Neural progenitor cell (in vitro differentiated cells): ENCODE data around the gene CLEC2B. TPM values are rescaled to one million over a fixed set of nuclear protein-coding genes. Genes with fewer than 3 reads are reported as not detected.

Experiments
- DNase-seq: peaks from one replicate; pipeline ENCODE4 v3.0.0-alpha.2; 2016; ENCODE audit warnings: low spot score
- H2AFZ ChIP-seq: fragments of 200-600 bp; sonication (generic); replicated peaks from 2 replicates; pipeline ENCODE4 v1.6.1; 2016; ENCODE audit warnings: antibody characterized with exemption
- H3F3A ChIP-seq: fragments of 200-600 bp; sonication (generic); 2 replicates; pipeline ENCODE4 v1.6.1; 2016; ENCODE audit warnings: antibody characterized with exemption, low read depth
- H3K27ac ChIP-seq: fragments of 200-600 bp; sonication (generic); 2 replicates; pipeline ENCODE4 v1.5.1; 2016; ENCODE audit warnings: mild to moderate bottlenecking
- H3K27me3 ChIP-seq: fragments of 200-600 bp; sonication (generic); 2 replicates; pipeline ENCODE4 v1.6.1; 2016; ENCODE audit warnings: mild to moderate bottlenecking, moderate library complexity
- H3K36me3 ChIP-seq: fragments of 200-600 bp; sonication (generic); 2 replicates; pipeline ENCODE4 v1.5.1; 2016
- H3K4me1 ChIP-seq: fragments of 200-600 bp; sonication (generic); 2 replicates; pipeline ENCODE4 v1.6.1; 2016; ENCODE audit warnings: mixed run types
- H3K4me2 ChIP-seq: fragments of 200-600 bp; sonication (generic); 2 replicates; pipeline ENCODE4 v1.6.1; 2016
- H3K4me3 ChIP-seq: fragments of 200-600 bp; sonication (generic); 2 replicates; pipeline ENCODE4 v1.5.1; 2016
- H3K79me2 ChIP-seq: fragments of 200-600 bp; sonication (generic); 2 replicates; pipeline ENCODE4 v1.6.1; 2016; ENCODE audit warnings: low read depth
- H3K9ac ChIP-seq: fragments of 200-600 bp; sonication (generic); 2 replicates; pipeline ENCODE4 v1.6.1; 2016
- H3K9me3 ChIP-seq: fragments of 200-600 bp; sonication (generic); 2 replicates; pipeline ENCODE4 v1.5.1; 2016; ENCODE audit warnings: low read depth
- H4K20me1 ChIP-seq: fragments of 200-600 bp; sonication (generic); 2 replicates; pipeline ENCODE4 v1.6.1; 2016; ENCODE audit warnings: low read depth
- H3K27ac Mint-ChIP-seq: 3 replicates; pipeline ENCODE4 v1.8.0; 2021; ENCODE audit warnings: mixed read lengths
- H3K27me3 Mint-ChIP-seq: 2 replicates; pipeline ENCODE4 v1.8.0; 2022; ENCODE audit warnings: low read depth, mild to moderate bottlenecking, inconsistent platforms, moderate library complexity, mixed read lengths; ENCODE audit not compliant: insufficient read depth
- H3K36me3 Mint-ChIP-seq: 3 replicates; pipeline ENCODE4 v1.8.0; 2021; ENCODE audit warnings: mixed read lengths
- H3K4me1 Mint-ChIP-seq: 3 replicates; pipeline ENCODE4 v1.8.0; 2021; ENCODE audit warnings: mixed read lengths
- H3K4me3 Mint-ChIP-seq: 3 replicates; pipeline ENCODE4 v1.8.0; 2021; ENCODE audit warnings: mild to moderate bottlenecking, moderate library complexity, mixed read lengths
- H3K9me3 Mint-ChIP-seq: 3 replicates; pipeline ENCODE4 v1.8.0; 2020; ENCODE audit warnings: mixed read lengths
- CTCF ChIP-seq: fragments of 200-600 bp; sonication (generic); IDR thresholded peaks from 2 replicates; pipeline ENCODE4 v1.5.1; 2017; ENCODE audit warnings: antibody characterized with exemption, mild to moderate bottlenecking
- EZH2 ChIP-seq: fragments of 200-600 bp; sonication (generic); IDR thresholded peaks from 2 replicates; pipeline ENCODE4 v1.6.1; 2017; ENCODE audit warnings: antibody characterized with exemption, mild to moderate bottlenecking, moderate library complexity
- EZH2phosphoT487 ChIP-seq: fragments of 200-600 bp; sonication (generic); IDR thresholded peaks from 2 replicates; pipeline ENCODE4 v1.6.1; 2017; ENCODE audit warnings: antibody characterized with exemption
- total RNA-seq: library from RNA; depleted of rRNA; stranded (reverse); fragments of >200 nt; gene quantifications from 2 replicates; pipeline ENCODE4 v1.2.3, GENCODE V29; 2015; ENCODE audit warnings: low replicate concordance

The CLEC2B gene
- total RNA-seq, 1 donor from 2014 or later = 1.0 TPM

GRCh38 chr12:9827209-9827888 lies 41.8 kb downstream of the CLEC2B start, which contains the start of gene KLRF1:
KLRF1 (plus strand) TSS chr12:9827481; CDS start chr12:9827545, 64 bp downstream.
- H3K4me1 Mint-ChIP-seq = no peaks in the 10 kb centered on the region
- TF ChIP-seq CTCF = no peak
- TF ChIP-seq EZH2 = no peak
- no peak for TF ChIP-seq EZH2phosphoT487

GRCh38 chr12:9820281-9820930 lies 48.7 kb downstream of the CLEC2B start:
- Mint-ChIP-seq H3K9me3 (no peaks in the 10 kb centered on the region), H3K36me3 (no peaks in the 10 kb centered on the region), H3K27ac (no peak overlapping the region), H3K4me3 (no peak overlapping the region), H3K27me3 (peaks cover 7% of the 10 kb centered on the region), H3K4me1 (no peaks in the 10 kb centered on the region)
- Histone ChIP-seq H3K4me3 (no peak overlapping the region), H4K20me1 (no peaks in the 10 kb centered on the region), H3K27me3 (no peaks in the 10 kb centered on the region), H3K4me1 (no peaks in the 10 kb centered on the region), H3K79me2 (no peaks in the 10 kb centered on the region), H3K27ac (no peak overlapping the region), H3F3A (no peaks in the 10 kb centered on the region), H3K9ac (no peak overlapping the region), H3K9me3 (no peaks in the 10 kb centered on the region), H3K36me3 (no peaks in the 10 kb centered on the region), H3K4me2 (no peak overlapping the region), H2AFZ (no peak overlapping the region)
- TF ChIP-seq CTCF (no peak), EZH2phosphoT487 (no peak), EZH2 (no peak)
- DNase-seq = no peak

More at GRCh38 chr12:9827209-9827888, 41.8 kb downstream of the CLEC2B start, which contains the start of gene KLRF1:
- Mint-ChIP-seq H3K36me3 (no peaks in the 10 kb centered on the region), H3K4me3 (no peak within 1 kb of the TSS), H3K9me3 (no peaks in the 10 kb centered on the region), H3K27ac (no peak within 1 kb of the TSS), H3K27me3 (no peaks in the 10 kb centered on the region)
- Histone ChIP-seq H3K4me3 (no peak within 1 kb of the TSS), H3K4me2 (no peak within 1 kb of the TSS), H3K79me2 (no peaks in the 10 kb centered on the region), H3F3A (no peaks in the 10 kb centered on the region), H3K9ac (no peak within 1 kb of the TSS), H2AFZ (no peak within 1 kb of the TSS), H4K20me1 (no peaks in the 10 kb centered on the region), H3K36me3 (no peaks in the 10 kb centered on the region), H3K27me3 (no peaks in the 10 kb centered on the region), H3K27ac (no peak within 1 kb of the TSS), H3K9me3 (no peaks in the 10 kb centered on the region), H3K4me1 (no peaks in the 10 kb centered on the region)
- DNase-seq = no peak

- Histone ChIP-seq H3F3A (no peaks in the 10 kb centered on the region), H3K4me1 (no peaks in the 10 kb centered on the region), H3K36me3 (no peaks in the 10 kb centered on the region), H3K4me3 (peak overlapping the region; percentile 48), H4K20me1 (no peaks in the 10 kb centered on the region), H3K4me2 (peak overlapping the region; percentile 86), H3K9ac (no peak overlapping the region), H2AFZ (peak overlapping the region; percentile 99), H3K9me3 (no peaks in the 10 kb centered on the region), H3K27me3 (peaks cover 9% of the 10 kb centered on the region), H3K79me2 (no peaks in the 10 kb centered on the region), H3K27ac (no peak overlapping the region)
- TF ChIP-seq CTCF = peak; percentile 92
- TF ChIP-seq EZH2phosphoT487 = no peak
- H3K36me3 Mint-ChIP-seq = no peaks in the 10 kb centered on the region
- no peak overlapping the region for H3K4me3 Mint-ChIP-seq
- H3K4me1 Mint-ChIP-seq = peaks cover 2% of the 10 kb centered on the region
- H3K9me3 Mint-ChIP-seq = no peaks in the 10 kb centered on the region
- H3K27me3 Mint-ChIP-seq = peaks cover 13% of the 10 kb centered on the region
- DNase-seq = peak; percentile 81
- H3K27ac Mint-ChIP-seq = no peak overlapping the region
Observed at GRCh38 chr12:9813821-9814798, 55.0 kb downstream of the CLEC2B start.
